Trophoblast cell (in vitro differentiated cells and primary cell): ENCODE results near the gene KREMEN1.

Source experiments
- DNase-seq, 2 donors: peaks; one replicate each; pipeline ENCODE4 v3.0.0-alpha.2; 2016
- H2AFZ ChIP-seq: 2 replicates; pipeline ENCODE4 v1.6.1; 2013; ENCODE audit warnings: low read length, moderate library complexity, mild to moderate bottlenecking; ENCODE audit not compliant: insufficient read depth, poor library complexity
- H2AK5ac ChIP-seq: 2 replicates; pipeline ENCODE4 v1.6.1; 2013; ENCODE audit warnings: mild to moderate bottlenecking, low read length
- H2BK120ac ChIP-seq: 2 replicates; pipeline ENCODE4 v1.6.1; 2013; ENCODE audit warnings: low read length, mild to moderate bottlenecking, moderate library complexity; ENCODE audit not compliant: insufficient read depth, poor library complexity
- H2BK12ac ChIP-seq: 2 replicates; pipeline ENCODE4 v1.6.1; 2013; ENCODE audit warnings: mild to moderate bottlenecking, low read length, moderate library complexity
- H2BK5ac ChIP-seq: 2 replicates; pipeline ENCODE4 v1.6.1; 2013; ENCODE audit warnings: low read length, low read depth, moderate library complexity, mild to moderate bottlenecking; ENCODE audit not compliant: poor library complexity
- H3K14ac ChIP-seq: 2 replicates; pipeline ENCODE4 v1.6.1; 2013; ENCODE audit warnings: mild to moderate bottlenecking, low read length
- H3K18ac ChIP-seq: 2 replicates; pipeline ENCODE4 v1.6.1; 2013; ENCODE audit warnings: mild to moderate bottlenecking, low read length
- H3K23ac ChIP-seq: 2 replicates; pipeline ENCODE4 v1.6.1; 2013; ENCODE audit warnings: low read length
- H3K27ac ChIP-seq: 2 replicates; pipeline ENCODE4 v1.5.1; 2013; ENCODE audit warnings: low read depth, mild to moderate bottlenecking, inconsistent platforms, low read length, moderate library complexity
- H3K27me3 ChIP-seq: 2 replicates; pipeline ENCODE4 v1.6.1; 2013; ENCODE audit warnings: inconsistent platforms, mild to moderate bottlenecking, low read length, moderate library complexity; ENCODE audit not compliant: insufficient read depth
- H3K36me3 ChIP-seq, 2 experiments: 1 replicate in 1 of 2; 2 replicates in 1 of 2; pipeline ENCODE4 v1.6.1; 2013; ENCODE audit warnings: low read length in 2 of 2, mild to moderate bottlenecking in 2 of 2, moderate library complexity in 1 of 2; ENCODE audit not compliant: insufficient read depth in 2 of 2, control insufficient read depth in 1 of 2
- H3K4ac ChIP-seq: 2 replicates; pipeline ENCODE4 v1.6.1; 2013; ENCODE audit warnings: low read depth, mild to moderate bottlenecking, low read length, moderate library complexity
- H3K4me1 ChIP-seq, 2 experiments: 1 replicate in 1 of 2; 2 replicates in 1 of 2; pipeline ENCODE4 v1.6.1; 2013; ENCODE audit warnings: low read length in 2 of 2, mild to moderate bottlenecking in 2 of 2, moderate library complexity in 1 of 2; ENCODE audit not compliant: insufficient read depth in 2 of 2, control insufficient read depth in 1 of 2
- H3K4me2 ChIP-seq: 2 replicates; pipeline ENCODE4 v1.6.1; 2013; ENCODE audit warnings: inconsistent platforms, mild to moderate bottlenecking, low read length, moderate library complexity
- H3K4me3 ChIP-seq: 2 replicates; pipeline ENCODE4 v1.5.1; 2013; ENCODE audit warnings: mild to moderate bottlenecking, low read depth, low read length, inconsistent platforms
- H3K79me1 ChIP-seq: one replicate; pipeline ENCODE4 v1.6.1; 2013; ENCODE audit warnings: low read length
- H3K79me2 ChIP-seq: 2 replicates; pipeline ENCODE4 v1.6.1; 2013; ENCODE audit warnings: low read length, mild to moderate bottlenecking; ENCODE audit not compliant: control insufficient read depth, insufficient read depth, poor library complexity
- H3K9ac ChIP-seq: 2 replicates; pipeline ENCODE4 v1.6.1; 2013; ENCODE audit warnings: mild to moderate bottlenecking, low read length
- H3K9me3 ChIP-seq: 2 replicates; pipeline ENCODE4 v1.6.1; 2013; ENCODE audit warnings: low read depth, mild to moderate bottlenecking, control low read depth, inconsistent platforms, low read length; ENCODE audit not compliant: insufficient read depth
- H4K12ac ChIP-seq: 2 replicates; pipeline ENCODE4 v1.6.1; 2013; ENCODE audit warnings: low read depth, mild to moderate bottlenecking, low read length, moderate library complexity
- H4K8ac ChIP-seq: 2 replicates; pipeline ENCODE4 v1.6.1; 2013; ENCODE audit warnings: low read depth, mild to moderate bottlenecking, low read length, moderate library complexity
- H4K91ac ChIP-seq: one replicate; pipeline ENCODE4 v1.6.1; 2013; ENCODE audit warnings: low read depth, mild to moderate bottlenecking, low read length, moderate library complexity
- WGBS: extraction: QIAGEN DNeasy Blood & Tissue Kit; methylation state at CpG from one replicate; pipeline ENCODE4 v1.1.7; 2013; ENCODE audit warnings: missing lambda C conversion rate; ENCODE audit not compliant: insufficient read length, insufficient coverage; ENCODE audit errors: extremely low coverage; 5-methylcytosine and 5-hydroxymethylcytosine counted together

Gene KREMEN1

DNA sequence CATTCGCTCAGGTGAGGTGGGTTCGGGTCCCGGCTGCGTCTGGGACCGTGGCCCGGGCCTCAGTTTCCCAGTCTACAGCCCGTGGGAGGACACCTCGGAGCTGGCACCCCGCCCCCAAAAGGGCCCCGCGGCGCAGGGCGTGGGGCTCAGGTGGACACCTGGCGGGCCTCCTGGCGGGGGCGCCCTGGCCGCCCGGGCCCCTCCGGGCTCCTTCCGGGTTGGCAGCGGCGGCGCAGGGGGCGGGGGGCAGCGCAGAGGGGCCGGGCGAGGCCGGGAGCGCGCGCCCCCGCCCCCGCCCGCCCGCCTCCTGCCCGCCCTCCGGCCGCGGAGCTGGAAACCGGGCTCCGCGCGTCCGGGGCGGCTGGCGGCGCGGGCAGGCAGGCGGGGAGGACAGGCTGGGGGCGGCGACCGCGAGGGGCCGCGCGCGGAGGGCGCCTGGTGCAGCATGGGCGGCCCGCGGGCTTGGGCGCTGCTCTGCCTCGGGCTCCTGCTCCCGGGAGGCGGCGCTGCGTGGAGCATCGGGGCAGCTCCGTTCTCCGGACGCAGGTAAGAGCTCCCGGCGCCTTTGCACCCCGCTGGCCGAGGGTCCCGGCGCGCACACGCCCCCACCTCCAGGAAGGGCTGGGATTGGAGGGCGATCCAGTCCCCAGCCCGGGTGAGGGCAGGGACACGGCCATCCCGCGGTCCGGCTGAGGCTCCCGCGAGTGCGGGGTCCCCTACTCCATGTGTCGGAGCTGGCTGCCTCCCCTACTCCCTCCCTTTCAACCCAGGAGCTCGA, 132.9 kb downstream of the KREMEN1 start, which contains the start of gene EMID1:
Gene EMID1 (plus strand): TSS at position 303 of the 778 bp plus-strand sequence. CDS start 143 bp downstream, at position 446.
- Histone ChIP-seq H3K4me1 (peaks cover 0 to 9% of the 10 kb centered on the region in 2 experiments), H3K36me3 (no peaks in the 10 kb centered on the region), H3K9ac (peak within 1 kb of the TSS; percentile 41), H2AFZ (peak within 1 kb of the TSS; percentile 83), H2BK12ac (peak within 1 kb of the TSS; percentile 31), H3K79me2 (peaks cover 2% of the 10 kb centered on the region), H4K12ac (peak within 1 kb of the TSS; percentile 51), H3K27ac (no peak within 1 kb of the TSS), H4K8ac (peak within 1 kb of the TSS; percentile 86), H4K91ac (peak within 1 kb of the TSS; percentile 58), H3K4ac (no peak within 1 kb of the TSS), H3K23ac (no peak within 1 kb of the TSS), H3K4me2 (peak within 1 kb of the TSS; percentile 86), H3K79me1 (peaks cover 4% of the 10 kb centered on the region), H2AK5ac (no peak within 1 kb of the TSS), H3K18ac (peak within 1 kb of the TSS; percentile 56), H3K27me3 (peaks cover 4% of the 10 kb centered on the region), H3K4me3 (peak within 1 kb of the TSS; percentile 76), H2BK5ac (no peak within 1 kb of the TSS), H3K14ac (peak within 1 kb of the TSS; percentile 79), H2BK120ac (peak within 1 kb of the TSS; percentile 25), H3K9me3 (peaks cover under 1% of the 10 kb centered on the region)
- peak in 1 of 2 donors; percentile 15 for DNase-seq
- no CpG with 5 or more reads among the region's 90 CpGs for WGBS

DNA sequence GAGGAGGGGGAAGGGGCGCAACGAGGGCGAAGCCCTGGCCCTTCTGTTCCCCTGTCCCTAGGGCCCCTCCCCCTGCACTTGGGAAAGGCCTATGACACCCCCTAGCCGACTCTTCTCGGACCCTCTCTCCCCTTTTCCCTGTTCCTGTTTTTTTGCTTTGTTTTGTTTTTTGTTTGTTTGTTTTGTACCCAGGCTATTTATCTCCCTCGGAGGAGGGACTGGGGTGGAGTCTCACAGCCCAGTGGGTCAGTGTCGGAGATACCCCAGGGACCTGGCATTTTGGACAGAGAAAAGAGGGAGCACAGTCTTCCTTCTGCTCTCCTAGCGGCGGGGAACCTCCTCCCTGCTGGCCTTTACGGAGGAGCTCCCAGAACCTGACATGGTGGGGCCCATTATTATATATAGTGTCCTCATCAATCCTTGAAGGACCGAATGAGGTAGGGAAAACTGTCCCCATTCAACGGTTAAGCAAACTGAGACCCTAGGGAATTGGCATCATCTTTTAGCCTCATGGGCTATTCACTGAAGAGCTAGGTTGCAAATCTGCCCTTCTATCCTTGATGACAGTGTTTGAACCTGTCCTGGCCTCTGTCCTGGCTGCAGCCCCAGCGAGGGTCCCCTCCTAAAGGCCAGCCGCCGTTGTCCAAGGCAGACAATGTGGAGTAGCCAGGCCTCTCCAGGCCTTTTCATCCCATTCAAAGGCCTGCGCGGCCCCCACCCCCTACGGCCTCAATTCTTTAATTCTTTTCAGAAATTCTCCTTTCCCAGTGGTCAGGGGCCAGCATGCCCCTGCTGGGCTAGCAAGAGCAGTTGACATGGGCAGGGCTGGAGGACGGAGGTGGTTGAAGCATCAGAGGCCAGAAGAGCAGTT, 133.8 kb downstream of the KREMEN1 start:
- peak overlapping the region; percentile 79 for H3K14ac ChIP-seq
- H3K4ac ChIP-seq = no peak overlapping the region
- H3K4me1 ChIP-seq = peaks cover 0 to 9% of the 10 kb centered on the region in 2 experiments
- H2BK120ac ChIP-seq = peak overlapping the region; percentile 25
- no peak overlapping the region for H4K91ac ChIP-seq
- H2AK5ac ChIP-seq = no peak overlapping the region
- WGBS = no CpG with 5 or more reads among the region's 19 CpGs
- peak overlapping the region; percentile 86 for H3K4me2 ChIP-seq
- H3K4me3 ChIP-seq = peak overlapping the region; percentile 76
- peak overlapping the region; percentile 49 for H3K18ac ChIP-seq
- peak overlapping the region; percentile 86 for H4K8ac ChIP-seq
- H2AFZ ChIP-seq = peak overlapping the region; percentile 83
- no peak overlapping the region for H2BK12ac ChIP-seq
- H3K79me1 ChIP-seq = peaks cover 4% of the 10 kb centered on the region
- no peak overlapping the region for H3K23ac ChIP-seq
- DNase-seq = no peak
- H2BK5ac ChIP-seq = no peak overlapping the region
- peak overlapping the region; percentile 12 for H4K12ac ChIP-seq
- H3K27me3 ChIP-seq = peaks cover 4% of the 10 kb centered on the region
- no peaks in the 10 kb centered on the region for H3K36me3 ChIP-seq
- H3K9me3 ChIP-seq = peaks cover 5% of the 10 kb centered on the region
- H3K27ac ChIP-seq = no peak overlapping the region
- H3K79me2 ChIP-seq = peaks cover 2% of the 10 kb centered on the region
- H3K9ac ChIP-seq = peak overlapping the region; percentile 41

DNA sequence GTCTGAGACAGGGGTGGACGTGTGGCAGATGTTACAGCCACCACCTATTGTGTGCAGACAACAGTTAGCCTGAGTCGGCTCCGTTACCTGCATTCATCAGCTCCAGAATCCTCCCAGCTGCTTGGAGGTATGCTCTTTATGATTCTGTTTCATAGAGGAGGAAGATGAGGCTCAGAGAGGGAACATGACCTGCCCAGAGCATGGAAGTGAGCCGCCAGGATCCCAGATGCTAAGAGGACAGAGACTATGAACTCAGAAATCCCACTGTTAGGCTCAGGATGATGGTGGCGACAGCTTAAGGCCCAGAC, 134.4 kb downstream of the KREMEN1 start:
- Histone ChIP-seq H3K9ac (no peak overlapping the region), H3K27ac (no peak overlapping the region), H2BK12ac (no peak overlapping the region), H3K4me3 (no peak overlapping the region), H2AFZ (no peak overlapping the region), H3K4me1 (peaks cover 0 to 9% of the 10 kb centered on the region in 2 experiments), H2BK120ac (no peak overlapping the region), H4K91ac (no peak overlapping the region), H3K79me2 (peaks cover 2% of the 10 kb centered on the region), H3K14ac (no peak overlapping the region), H3K4ac (no peak overlapping the region), H3K36me3 (no peaks in the 10 kb centered on the region), H4K12ac (no peak overlapping the region), H3K27me3 (peaks cover 4% of the 10 kb centered on the region), H3K9me3 (peaks cover 5% of the 10 kb centered on the region), H3K4me2 (no peak overlapping the region), H4K8ac (no peak overlapping the region), H2BK5ac (no peak overlapping the region), H3K23ac (no peak overlapping the region), H3K18ac (no peak overlapping the region), H2AK5ac (no peak overlapping the region), H3K79me1 (peaks cover 4% of the 10 kb centered on the region)
- no CpG with 5 or more reads among the region's 5 CpGs for WGBS
- no peak for DNase-seq

- no peak overlapping the region for H3K4ac ChIP-seq
- no peak overlapping the region for H4K91ac ChIP-seq
- no peak overlapping the region for H3K4me2 ChIP-seq
- no peak overlapping the region for H2BK5ac ChIP-seq
- H2BK120ac ChIP-seq = no peak overlapping the region
- H3K4me3 ChIP-seq = no peak overlapping the region
- H3K14ac ChIP-seq = no peak overlapping the region
- H3K27me3 ChIP-seq = peaks cover 4% of the 10 kb centered on the region
- H3K4me1 ChIP-seq = peaks cover 0 to 7% of the 10 kb centered on the region in 2 experiments
- no peak overlapping the region for H3K23ac ChIP-seq
- no peak overlapping the region for H2AK5ac ChIP-seq
- WGBS = no CpG with 5 or more reads among the region's 11 CpGs
- DNase-seq = no peak
- no peaks in the 10 kb centered on the region for H3K36me3 ChIP-seq
- peaks cover 5% of the 10 kb centered on the region for H3K9me3 ChIP-seq
- H4K8ac ChIP-seq = no peak overlapping the region
- H3K9ac ChIP-seq = no peak overlapping the region
- H3K79me1 ChIP-seq = peaks cover 4% of the 10 kb centered on the region
- no peak overlapping the region for H2BK12ac ChIP-seq
- H3K79me2 ChIP-seq = peaks cover 2% of the 10 kb centered on the region
- H3K27ac ChIP-seq = no peak overlapping the region
- H3K18ac ChIP-seq = no peak overlapping the region
- no peak overlapping the region for H2AFZ ChIP-seq
- H4K12ac ChIP-seq = no peak overlapping the region
Measured at GRCh38 chr22:29207562-29208501, 135.0 kb downstream of the KREMEN1 start.
